Spinal cord (tissue), 10 donors: ENCODE results near the gene PSMD2. TPM values are rescaled to one million over a fixed set of nuclear protein-coding genes. Genes with fewer than 3 reads are reported as not detected.

Source experiments
- DNase-seq, 6 donors: peaks; one replicate each; pipeline versions ENCODE4 v3.0.0 to v3.0.0-alpha.2; 2013 to 2015; ENCODE audit warnings: low spot score in 6 of 6, low read depth in 4 of 6
- H3K27ac ChIP-seq: one replicate; pipeline ENCODE4 v1.5.1; 2013; ENCODE audit warnings: low read depth, low read length, control low read depth
- H3K27me3 ChIP-seq: one replicate; pipeline ENCODE4 v1.6.1; 2013; ENCODE audit warnings: low read length; ENCODE audit not compliant: control insufficient read depth, insufficient read depth
- H3K36me3 ChIP-seq: one replicate; pipeline ENCODE4 v1.6.1; 2013; ENCODE audit warnings: low read length; ENCODE audit not compliant: control insufficient read depth, insufficient read depth
- H3K4me1 ChIP-seq: one replicate; pipeline ENCODE4 v1.6.1; 2013; ENCODE audit warnings: low read length; ENCODE audit not compliant: control insufficient read depth, insufficient read depth
- H3K4me3 ChIP-seq: one replicate; pipeline ENCODE4 v1.5.1; 2013; ENCODE audit warnings: low read depth, low read length, control low read depth
- H3K9me3 ChIP-seq: one replicate; pipeline ENCODE4 v1.6.1; 2013; ENCODE audit warnings: low read length; ENCODE audit not compliant: control insufficient read depth, insufficient read depth
- WGBS: methylation state at CpG from one replicate; pipeline ENCODE4 v1.1.5; 2013; ENCODE audit warnings: missing lambda C conversion rate; ENCODE audit not compliant: insufficient coverage; 5-methylcytosine and 5-hydroxymethylcytosine counted together
- long read RNA-seq, 4 donors: transcript quantifications; one replicate each; lab custom pipeline, GENCODE V29; 2026
- polyA plus RNA-seq, 2 donors: library from polyadenylated mRNA; unstranded; fragments of 120-200 nt; gene quantifications; one replicate each; pipeline ENCODE4 v1.2.1, GENCODE V29; 2013; ENCODE audit not compliant: insufficient read length in 2 of 2
- total RNA-seq, 2 donors: library from RNA; depleted of rRNA in 1 of 2; stranded (reverse); fragments of 120-200 nt in 1 of 2; fragments of >200 nt in 1 of 2; gene quantifications; one replicate each; pipeline versions ENCODE4 v1.2.3 to v1.2.4, GENCODE V29; 2013 to 2014
- donor health status: healthy.

The PSMD2 gene
- total RNA-seq (100 to 1,000 TPM; 177 to 237 TPM), polyA plus RNA-seq (100 to 1,000 TPM; 268 to 275 TPM)
- long read RNA-seq, donor 1, transcript PSMD2-201 (21 exons, 3,449 nt), result major isoform, 26 of 61 reads
- long read RNA-seq, donor 1, partial matches to known transcripts, result 31 of 61 reads
- long read RNA-seq, donor 1, other reads (novel, unspliced or antisense), result 0 of 61 reads
- long read RNA-seq, donor 2, transcript PSMD2-201 (21 exons, 3,449 nt), result major isoform, 11 of 29 reads
- long read RNA-seq, donor 2, partial matches to known transcripts, result 13 of 29 reads
- long read RNA-seq, donor 2, other reads (novel, unspliced or antisense), result 0 of 29 reads
- long read RNA-seq, donor 3, transcript PSMD2-201 (21 exons, 3,449 nt), result major isoform, 20 of 26 reads
- long read RNA-seq, donor 3, partial matches to known transcripts, result 5 of 26 reads
- long read RNA-seq, donor 3, other reads (novel, unspliced or antisense), result 0 of 26 reads
- long read RNA-seq, donor 4, transcript PSMD2-201 (21 exons, 3,449 nt), result major isoform, 9 of 34 reads
- long read RNA-seq, donor 4, transcript PSMD2-219 (3 exons, 581 nt), result minor isoform, 5 of 34 reads
- long read RNA-seq, donor 4, partial matches to known transcripts, result 19 of 34 reads
- long read RNA-seq, donor 4, other reads (novel, unspliced or antisense), result 0 of 34 reads

DNA sequence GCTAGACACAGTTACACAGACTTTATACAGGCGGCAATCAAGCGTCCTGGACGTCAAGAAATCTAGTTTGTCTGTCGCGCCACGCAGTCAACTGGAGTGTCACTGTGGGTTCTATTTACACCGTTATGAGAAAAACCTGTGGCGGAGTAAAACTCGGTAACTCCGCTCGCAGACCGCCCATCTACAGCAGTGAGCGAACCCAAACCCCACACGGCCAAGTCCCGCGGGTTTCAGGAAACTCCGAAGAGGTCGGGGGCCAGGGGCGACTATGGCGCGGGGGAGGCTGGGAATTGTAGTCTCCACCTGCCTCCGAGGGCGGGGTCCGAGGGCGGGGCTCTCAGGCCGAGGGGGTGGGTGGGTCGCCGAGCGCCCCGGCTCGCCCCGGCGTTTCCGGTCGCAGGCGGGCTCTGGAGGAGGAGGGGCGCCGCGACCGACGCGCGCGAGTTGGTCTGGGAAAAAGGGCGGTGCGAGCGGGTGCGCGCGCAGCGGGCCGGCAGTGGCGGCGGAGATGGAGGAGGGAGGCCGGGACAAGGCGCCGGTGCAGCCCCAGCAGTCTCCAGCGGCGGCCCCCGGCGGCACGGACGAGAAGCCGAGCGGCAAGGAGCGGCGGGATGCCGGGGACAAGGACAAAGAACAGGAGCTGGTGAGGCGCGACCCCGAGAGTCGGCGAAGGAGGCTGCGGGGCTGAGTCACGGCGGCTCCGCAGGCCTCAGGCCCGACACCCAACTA, at the start of gene PSMD2:
Gene PSMD2, plus strand, starts transcription at position 483 of the 729 bp plus-strand sequence. Its CDS starts 26 bp downstream, at position 509.
- DNase-seq, result peak; percentile 82 to 99 (median 92)
- H3K27ac ChIP-seq, result peak within 1 kb of the TSS; percentile 87
- H3K9me3 ChIP-seq, result no peaks in the 10 kb centered on the region
- under 1% methylated on average over 77 of the region's 78 CpGs for WGBS
- H3K27me3 ChIP-seq, result no peaks in the 10 kb centered on the region
- peaks cover 30% of the 10 kb centered on the region for H3K36me3 ChIP-seq
- H3K4me3 ChIP-seq, result peak within 1 kb of the TSS; percentile 85
- H3K4me1 ChIP-seq, result peaks cover 7% of the 10 kb centered on the region

DNA sequence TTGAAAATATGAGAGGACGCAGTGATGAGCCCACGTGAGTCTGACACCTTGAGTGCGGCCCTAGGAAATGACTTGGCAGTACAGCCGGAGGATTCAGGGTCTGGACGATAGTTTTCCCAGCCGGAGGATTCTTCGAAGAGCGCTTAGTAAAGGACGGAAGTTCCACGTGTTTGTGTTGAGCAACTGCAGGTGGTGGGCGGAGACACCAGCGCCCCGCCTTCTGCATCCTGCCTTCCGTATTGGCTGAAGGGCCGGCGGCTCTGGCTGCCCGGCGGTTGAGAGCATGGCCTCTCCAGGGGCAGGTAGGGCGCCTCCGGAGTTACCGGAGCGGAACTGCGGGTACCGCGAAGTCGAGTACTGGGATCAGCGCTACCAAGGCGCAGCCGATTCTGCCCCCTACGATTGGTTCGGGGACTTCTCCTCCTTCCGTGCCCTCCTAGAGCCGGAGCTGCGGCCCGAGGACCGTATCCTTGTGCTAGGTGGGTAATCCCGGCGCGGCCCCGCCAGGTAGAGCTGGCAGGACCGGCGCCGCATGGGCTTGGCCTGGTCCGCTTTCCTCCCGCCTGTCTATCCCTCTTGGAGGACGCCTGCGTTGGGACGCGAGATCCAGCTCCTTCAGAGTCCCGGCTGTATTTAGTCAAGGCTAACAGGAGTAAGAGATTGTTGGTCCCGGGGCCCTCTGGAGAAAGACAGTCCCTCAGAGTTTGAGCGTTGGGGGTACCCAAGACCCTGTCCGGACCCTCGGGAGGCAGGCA, 49.5 kb upstream of the PSMD2 start, which contains the start of gene EEF1AKMT4:
Gene EEF1AKMT4, plus strand, starts transcription at position 261 of the 755 bp plus-strand sequence. Its CDS starts 23 bp downstream, at position 284.
- peak; percentile 82 to 98 (median 88) for DNase-seq
- Histone ChIP-seq H3K27me3 (no peaks in the 10 kb centered on the region), H3K9me3 (no peaks in the 10 kb centered on the region), H3K36me3 (peaks cover 9% of the 10 kb centered on the region), H3K27ac (peak within 1 kb of the TSS; percentile 67), H3K4me1 (peaks cover 22% of the 10 kb centered on the region), H3K4me3 (peak within 1 kb of the TSS; percentile 91)
- WGBS, result under 1% methylated on average over 54 of the region's 54 CpGs

DNA sequence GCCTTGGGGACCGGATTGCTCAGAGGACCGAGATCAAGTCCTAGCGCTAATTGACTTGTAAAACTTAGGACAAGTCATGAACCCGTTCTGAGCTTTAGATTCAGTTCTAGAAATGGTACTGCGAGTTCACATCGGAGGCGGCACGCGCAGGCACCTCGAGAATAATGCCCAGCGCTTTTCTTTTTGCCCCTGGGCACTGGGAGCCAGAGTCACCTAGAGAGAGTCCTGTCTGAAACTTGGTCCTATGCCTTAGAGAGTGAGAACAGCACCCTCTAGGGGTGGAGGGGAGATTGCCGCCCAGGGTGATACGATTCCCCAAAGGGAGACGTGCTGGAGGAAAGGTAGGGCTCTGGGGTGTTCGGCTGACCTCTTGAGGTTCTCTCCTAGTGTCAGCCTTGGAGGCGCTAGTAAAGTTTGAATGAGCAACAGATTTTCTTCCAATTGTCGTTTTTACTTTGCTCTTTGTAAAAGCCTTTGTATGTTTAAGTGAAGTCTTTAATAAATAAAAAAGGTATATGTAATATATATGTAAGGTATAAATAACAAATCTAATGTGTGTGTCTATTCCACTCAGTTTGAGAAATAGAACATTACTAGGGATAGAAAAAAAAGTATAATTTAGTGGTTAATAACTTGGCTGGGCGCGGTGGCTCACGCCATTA, 48.7 kb upstream of the PSMD2 start:
- no peak overlapping the region for H3K27ac ChIP-seq
- peak in 2 of 6 donors; percentile 82 to 88 for DNase-seq
- H3K36me3 ChIP-seq, result peaks cover 2% of the 10 kb centered on the region
- H3K27me3 ChIP-seq, result no peaks in the 10 kb centered on the region
- H3K4me1 ChIP-seq, result peaks cover 22% of the 10 kb centered on the region
- H3K9me3 ChIP-seq, result no peaks in the 10 kb centered on the region
- H3K4me3 ChIP-seq, result peak overlapping the region; percentile 91
- WGBS, result under 1% methylated on average over 14 of the region's 20 CpGs

DNA sequence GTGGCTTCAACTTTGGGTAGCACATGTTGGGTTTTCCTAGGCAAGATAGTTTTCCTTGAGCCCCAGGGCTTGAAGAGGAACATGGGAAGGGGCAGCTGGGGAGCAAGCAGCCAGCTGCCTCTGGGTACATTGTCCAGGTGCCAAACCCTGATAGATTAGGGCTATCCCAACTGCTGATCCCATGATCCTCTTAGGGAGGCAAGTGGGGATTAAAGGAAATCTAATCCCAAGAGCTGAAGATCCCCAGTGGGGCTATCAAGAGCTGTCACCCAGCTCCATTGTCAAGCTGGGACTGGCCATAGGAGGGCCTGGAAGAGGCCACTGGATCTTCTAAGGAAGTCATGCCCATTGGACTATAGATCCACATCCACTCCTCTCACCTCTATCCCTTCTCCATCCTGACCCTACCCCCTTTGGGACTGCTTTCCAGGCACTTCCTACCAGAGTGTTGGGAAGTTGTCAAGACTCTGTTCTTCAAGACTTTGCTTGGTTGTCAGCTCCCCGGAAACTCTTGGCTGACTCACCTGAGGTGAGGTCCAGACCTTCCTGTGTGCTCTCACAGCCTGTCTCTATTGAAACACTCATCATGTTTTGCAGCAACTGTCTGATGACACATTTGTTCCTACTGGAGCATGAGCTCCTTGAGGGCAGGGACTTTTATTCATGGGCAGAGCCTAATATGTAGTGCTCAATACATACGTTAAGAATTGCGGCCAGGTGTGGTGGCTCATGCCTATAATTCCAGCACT, 43.6 kb upstream of the PSMD2 start:
- no peak for DNase-seq
- Histone ChIP-seq H3K4me1 (peaks cover 19% of the 10 kb centered on the region), H3K27me3 (peaks cover 10% of the 10 kb centered on the region), H3K9me3 (no peaks in the 10 kb centered on the region), H3K4me3 (no peak overlapping the region), H3K27ac (no peak overlapping the region), H3K36me3 (peaks cover 9% of the 10 kb centered on the region)
- WGBS, result 94% methylated on average over 3 of the region's 3 CpGs

DNA sequence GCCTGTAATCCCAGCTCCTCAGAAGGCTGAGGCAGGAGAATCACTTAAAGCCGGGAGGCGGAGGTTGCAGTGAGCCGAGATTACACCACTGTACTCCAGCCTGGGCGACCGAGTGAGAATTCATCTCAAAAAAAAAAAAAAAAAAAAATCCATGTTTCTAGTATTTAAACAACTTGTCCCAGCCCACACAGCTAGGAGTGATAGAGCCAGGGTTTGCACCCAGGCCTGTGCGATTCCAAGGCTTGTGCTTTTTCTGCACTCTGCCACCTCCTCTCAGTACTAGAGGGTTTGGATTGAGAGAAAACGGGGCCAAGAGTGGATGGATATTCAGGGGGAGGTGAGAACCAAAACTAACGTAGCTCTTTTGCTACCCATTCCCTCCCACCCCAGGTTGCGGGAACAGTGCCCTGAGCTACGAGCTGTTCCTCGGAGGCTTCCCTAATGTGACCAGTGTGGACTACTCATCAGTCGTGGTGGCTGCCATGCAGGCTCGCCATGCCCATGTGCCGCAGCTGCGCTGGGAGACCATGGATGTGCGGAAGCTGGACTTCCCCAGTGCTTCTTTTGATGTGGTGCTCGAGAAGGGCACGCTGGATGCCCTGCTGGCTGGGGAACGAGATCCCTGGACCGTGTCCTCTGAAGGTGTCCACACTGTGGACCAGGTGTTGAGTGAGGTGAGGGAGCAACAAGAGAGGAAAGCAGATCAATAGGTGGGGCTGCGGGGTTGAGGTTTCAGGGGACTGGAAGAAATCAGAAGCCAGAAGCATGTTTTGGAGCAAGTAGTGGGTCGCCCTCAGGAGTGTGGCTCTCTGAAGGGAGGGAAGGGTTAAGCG, 41.7 kb upstream of the PSMD2 start:
- no peak for DNase-seq
- 89% methylated on average over 17 of the region's 23 CpGs for WGBS
- H3K27ac ChIP-seq, result no peak overlapping the region
- peaks cover 33% of the 10 kb centered on the region for H3K4me1 ChIP-seq
- peaks cover 9% of the 10 kb centered on the region for H3K36me3 ChIP-seq
- H3K9me3 ChIP-seq, result no peaks in the 10 kb centered on the region
- H3K27me3 ChIP-seq, result peaks cover 20% of the 10 kb centered on the region
- no peak overlapping the region for H3K4me3 ChIP-seq

DNA sequence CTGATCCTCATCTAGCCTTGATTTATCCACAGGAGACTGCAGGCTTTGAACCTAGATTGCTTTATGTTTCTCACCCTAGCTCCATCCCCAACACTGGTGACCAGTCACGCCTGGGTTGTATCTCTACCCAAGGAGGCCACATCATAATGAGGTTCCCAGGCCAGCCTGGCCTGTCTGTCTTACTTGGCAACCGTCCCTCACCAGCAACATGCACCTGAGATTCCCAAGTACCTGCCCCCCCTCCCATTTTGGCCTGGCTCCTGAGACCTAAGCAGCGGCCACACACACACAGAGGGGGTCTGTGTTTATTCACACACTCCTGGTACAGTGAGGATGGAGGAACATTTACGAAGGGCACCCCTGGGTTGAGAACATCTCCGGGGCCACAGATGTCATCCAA, 40.1 kb upstream of the PSMD2 start:
- Histone ChIP-seq H3K4me3 (peak overlapping the region; percentile 18), H3K9me3 (no peaks in the 10 kb centered on the region), H3K4me1 (peaks cover 41% of the 10 kb centered on the region), H3K27ac (no peak overlapping the region), H3K36me3 (peaks cover 9% of the 10 kb centered on the region), H3K27me3 (peaks cover 26% of the 10 kb centered on the region)
- WGBS, result 92% methylated on average over 4 of the region's 5 CpGs
- no peak for DNase-seq

DNA sequence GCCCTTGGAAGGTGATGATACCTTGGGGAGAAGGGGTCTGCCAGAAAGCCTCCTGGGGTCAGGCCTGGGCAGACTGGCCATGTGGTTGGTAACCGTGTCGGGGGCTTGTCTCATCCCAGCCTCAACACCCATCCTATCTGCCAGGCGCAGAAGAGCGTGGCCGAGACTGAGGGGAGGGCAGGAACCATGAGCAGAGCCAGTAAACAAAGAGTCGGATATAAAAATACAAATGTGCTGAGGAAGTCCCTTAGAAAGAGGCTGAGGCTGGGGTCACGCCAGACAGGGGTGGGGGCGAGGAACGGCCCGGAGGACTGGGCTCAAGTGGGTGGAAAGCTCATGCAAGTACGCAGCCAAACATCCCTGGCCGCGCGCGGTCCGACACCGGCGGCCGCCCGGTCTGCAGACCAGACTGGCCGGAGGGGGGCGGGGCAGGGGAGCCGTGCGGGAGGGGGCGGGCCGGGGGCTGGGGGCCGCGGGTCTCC, 39.6 kb upstream of the PSMD2 start:
- Histone ChIP-seq H3K4me1 (peaks cover 41% of the 10 kb centered on the region), H3K4me3 (peak overlapping the region; percentile 18), H3K27me3 (peaks cover 26% of the 10 kb centered on the region), H3K36me3 (peaks cover 9% of the 10 kb centered on the region), H3K27ac (no peak overlapping the region), H3K9me3 (no peaks in the 10 kb centered on the region)
- peak in 1 of 6 donors; percentile 7 for DNase-seq
- WGBS, result 5% methylated on average over 22 of the region's 28 CpGs
